ENCODE data around the gene TEX12. TPM values are rescaled to one million over a fixed set of nuclear protein-coding genes. Genes with fewer than 3 reads are reported as not detected.
A peak's percentile ranks its signal among the peaks of the same experiment; 100 is the strongest.

Gene TEX12
- total RNA-seq, 1 donor from 2014 or later, result not detected

DNA sequence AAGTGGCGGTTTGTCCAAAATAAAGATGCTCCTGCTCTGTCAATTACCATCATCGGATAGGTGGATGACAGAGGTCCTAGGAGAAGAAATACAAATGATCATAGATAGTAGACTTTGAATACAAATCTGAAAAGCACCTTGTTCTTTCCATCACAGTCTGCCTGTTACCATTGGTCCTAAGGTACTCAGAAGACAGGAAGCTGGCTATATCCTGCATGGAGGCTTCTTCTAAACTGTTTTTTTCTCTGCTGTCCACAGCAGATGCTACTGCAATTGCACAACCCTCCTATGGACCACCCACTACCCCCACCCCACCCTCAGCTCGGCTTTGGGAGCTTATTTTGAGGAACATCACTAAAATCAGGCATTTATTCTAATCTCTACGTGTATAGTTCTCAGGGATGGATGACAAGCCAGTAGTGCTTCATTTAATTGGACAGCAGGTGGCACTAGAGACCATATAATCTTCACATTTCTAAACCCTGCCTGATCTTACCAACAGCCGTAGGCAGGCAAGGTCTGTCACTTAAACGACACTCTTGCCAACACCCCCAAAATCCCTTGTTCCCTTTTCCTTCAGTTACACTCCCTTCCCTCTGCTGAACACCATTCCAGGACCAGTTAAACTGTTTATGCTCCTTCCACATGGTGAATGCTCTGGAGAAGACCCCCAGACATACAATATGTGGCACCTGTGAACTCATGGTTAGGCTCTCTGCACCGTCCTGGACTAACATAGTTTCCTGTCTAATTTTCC, 52.5 kb downstream of the TEX12 start:
- no peak overlapping the region for H3K4me3 ChIP-seq (ENCODE audit: low read depth, low read length)
- DNase-seq (ENCODE audit: low read depth), result no peak
- peak; percentile 71 for TF ChIP-seq CTCF (conservative IDR thresholded peaks at IDR 0.05; ENCODE audit: low read depth, low read length)

DNA sequence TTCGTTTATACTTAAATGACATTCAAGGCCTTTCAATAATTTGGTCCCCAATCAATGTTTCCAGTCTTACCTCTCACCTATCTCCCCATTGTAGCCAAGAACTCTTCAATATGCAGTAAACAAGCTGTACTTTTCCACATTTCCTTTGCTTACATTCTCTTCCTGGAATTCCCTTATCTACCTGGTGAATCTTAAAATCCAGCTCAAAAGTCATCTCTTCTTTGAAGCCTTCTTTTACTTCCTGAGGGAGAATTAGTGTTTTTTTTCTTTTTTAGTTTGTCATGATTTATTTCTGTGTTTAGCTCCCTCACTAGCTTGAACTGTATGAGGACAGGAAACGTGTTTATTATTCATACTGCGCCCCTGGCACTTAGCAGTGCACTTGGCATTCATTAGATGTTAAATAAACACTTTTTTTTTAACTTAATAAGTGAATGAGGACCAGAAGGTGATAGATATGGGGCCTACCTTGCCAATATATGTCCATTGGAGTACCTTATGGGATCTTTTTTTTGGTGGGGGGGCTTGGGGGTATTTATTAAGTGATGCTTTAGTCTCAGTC, 54.2 kb downstream of the TEX12 start:
- DNase-seq (ENCODE audit: low read depth), result no peak
- H3K4me3 ChIP-seq (ENCODE audit: low read depth, low read length), result no peak overlapping the region
- TF ChIP-seq CTCF (conservative IDR thresholded peaks at IDR 0.05; ENCODE audit: low read depth, low read length), result no peak

Other genes starting within 250 kb of the TEX12 start
- gene C11orf52, start 248.5 kb upstream of the TEX12 start, total RNA-seq, result 4.0 and 5.0 TPM in 2 replicates
- 6.8 and 7.7 TPM in 2 replicates for gene DIXDC1, start 230.0 kb upstream of the TEX12 start, total RNA-seq
- gene DLAT, start 142.0 kb upstream of the TEX12 start, total RNA-seq, result 41.0 and 64.7 TPM in 2 replicates
- 0.12 and 0.36 TPM in 2 replicates for gene PIH1D2, start 93.4 kb upstream of the TEX12 start, total RNA-seq
- 11.9 and 20.3 TPM in 2 replicates for gene NKAPD1, start 93.1 kb upstream of the TEX12 start, total RNA-seq
- gene TIMM8B, start 80.6 kb upstream of the TEX12 start, total RNA-seq, result 38.1 and 70.8 TPM in 2 replicates
- 48.5 and 96.7 TPM in 2 replicates for gene SDHD, start 80.5 kb upstream of the TEX12 start, total RNA-seq
- 31.3 and 48.5 TPM in 2 replicates for gene IL18, start 3.3 kb upstream of the TEX12 start, total RNA-seq
- gene BCO2, start 8.1 kb downstream of the TEX12 start, total RNA-seq, result 0.29 and 0.52 TPM in 2 replicates
- 53.6 and 57.2 TPM in 2 replicates for gene PTS, start 59.1 kb downstream of the TEX12 start, total RNA-seq
- not detected in 2 replicates for gene PLET1, start 93.5 kb downstream of the TEX12 start, total RNA-seq

All from epithelial cell of proximal tubule (primary cell).